SK-N-SH (cell line): Measurements from ENCODE around the gene RAB27B. TPM values are rescaled to one million over a fixed set of nuclear protein-coding genes. Genes with fewer than 3 reads are reported as not detected.

Experiments used
- CTCF ChIA-PET: fragments of 300-600, 350-600 bp; formaldehyde crosslinking; extraction: SDS; loops from one replicate; lab custom pipeline; 2021; lab: Yijun Ruan, JAX
- POLR2A ChIA-PET: fragments of 350-600 bp; sonication (Branson Sonifier 250); formaldehyde crosslinking; extraction: SDS; loops from one replicate; lab custom pipeline; 2020; ENCODE audit warnings: antibody characterized with exemption, inconsistent platforms; lab: Yijun Ruan, JAX
- DNase-seq: peaks from one replicate; pipeline ENCODE4 v3.0.0; 2012
- H2AFZ ChIP-seq: fragments of 200-600 bp; sonication (generic); 2 replicates; pipeline ENCODE4 v1.8.1; 2016; ENCODE audit warnings: antibody characterized with exemption, mild to moderate bottlenecking, low read depth
- H3F3A ChIP-seq: fragments of 200-600 bp; sonication (generic); replicated peaks from 2 replicates; pipeline ENCODE3; 2016; ENCODE audit warnings: antibody characterized with exemption, mild to moderate bottlenecking; ENCODE audit not compliant: insufficient read depth
- H3K27ac ChIP-seq, 2 experiments: fragments of 200-500 bp in 1 of 2; fragments of 200-600 bp in 1 of 2; sonication (Bioruptor generic) in 1 of 2; sonication (generic), shearing (Covaris generic) in 1 of 2; 2 replicates each; pipeline versions ENCODE4 v1.5.1 to v1.6.1; 2014 to 2016; ENCODE audit warnings: low read depth in 2 of 2, inconsistent platforms in 1 of 2, low read length in 1 of 2, mild to moderate bottlenecking in 1 of 2, mixed read lengths in 1 of 2
- H3K27me3 ChIP-seq: fragments of 200-600 bp; sonication (generic), shearing (Covaris generic); 2 replicates; pipeline ENCODE4 v1.6.1; 2016; ENCODE audit warnings: mixed run types; ENCODE audit not compliant: insufficient read depth
- H3K36me3 ChIP-seq, 2 experiments: fragments of 200-500 bp in 1 of 2; fragments of 200-600 bp in 1 of 2; sonication (Bioruptor generic) in 1 of 2; sonication (generic) in 1 of 2; replicated peaks in 1 of 2; 2 replicates each; pipeline versions ENCODE3 to v1.5.1; 2014 to 2016; ENCODE audit warnings: low read length in 1 of 2, mild to moderate bottlenecking in 1 of 2; ENCODE audit not compliant: insufficient read depth in 2 of 2, control insufficient read depth in 1 of 2
- H3K4me1 ChIP-seq, 2 experiments: fragments of 200-500 bp in 1 of 2; fragments of 200-600 bp in 1 of 2; sonication (Bioruptor generic) in 1 of 2; sonication (generic), shearing (Covaris generic) in 1 of 2; 2 replicates each; pipeline versions ENCODE4 v1.5.1 to v1.6.1; 2014 to 2016; ENCODE audit warnings: low read depth in 1 of 2, low read length in 1 of 2, mixed run types in 1 of 2; ENCODE audit not compliant: insufficient read depth in 2 of 2, control insufficient read depth in 1 of 2
- H3K4me2 ChIP-seq: fragments of 200-600 bp; sonication (generic), shearing (Covaris generic); 2 replicates; pipeline ENCODE4 v1.6.1; 2017; ENCODE audit warnings: mixed run types
- H3K4me3 ChIP-seq, 2 experiments: fragments of 200-500 bp in 1 of 2; fragments of 200-600 bp in 1 of 2; sonication (Bioruptor generic) in 1 of 2; sonication (generic), shearing (Covaris generic) in 1 of 2; 2 replicates each; pipeline versions ENCODE4 v1.5.1 to v1.8.1; 2014 to 2016; ENCODE audit warnings: low read depth in 2 of 2, inconsistent platforms in 1 of 2, low read length in 1 of 2, mild to moderate bottlenecking in 1 of 2, mixed read lengths in 1 of 2, moderate library complexity in 1 of 2
- H3K79me2 ChIP-seq: fragments of 200-600 bp; sonication (generic); 2 replicates; pipeline ENCODE4 v1.8.1; 2017; ENCODE audit warnings: mild to moderate bottlenecking; ENCODE audit not compliant: insufficient read depth
- H3K9ac ChIP-seq: fragments of 200-600 bp; sonication (generic); 2 replicates; pipeline ENCODE4 v1.6.1; 2017; ENCODE audit warnings: mixed run types
- H3K9me2 ChIP-seq: fragments of 200-600 bp; sonication (generic); 2 replicates; pipeline ENCODE4 v1.6.1; 2017; ENCODE audit warnings: mixed run types
- H3K9me3 ChIP-seq: fragments of 200-600 bp; sonication (generic); 2 replicates; pipeline ENCODE4 v1.6.1; 2017; ENCODE audit warnings: mixed run types, mild to moderate bottlenecking, moderate library complexity
- H4K20me1 ChIP-seq: fragments of 200-600 bp; sonication (generic); 2 replicates; pipeline ENCODE4 v1.6.1; 2017; ENCODE audit warnings: mild to moderate bottlenecking, mixed run types; ENCODE audit not compliant: insufficient read depth
- CHD2 ChIP-seq: fragments of 150-350 bp; IDR thresholded peaks from 2 replicates; pipeline ENCODE4 v1.6.1; 2018; ENCODE audit warnings: low read length; ENCODE audit not compliant: partially characterized antibody
- EZH2phosphoT487 ChIP-seq: fragments of 200-600 bp; sonication (generic); IDR thresholded peaks from 2 replicates; pipeline ENCODE4 v1.6.1; 2017; ENCODE audit warnings: low read depth, mixed run types, mild to moderate bottlenecking, antibody characterized with exemption, moderate library complexity, borderline replicate concordance
- FOSL2 ChIP-seq: IDR thresholded peaks from 2 replicates; pipeline ENCODE4 v1.4.0; 2012; ENCODE audit warnings: low read depth, mild to moderate bottlenecking, moderate library complexity, borderline replicate concordance
- FOXJ3 ChIP-seq: sonication (generic); formaldehyde crosslinking; IDR thresholded peaks from 2 replicates; pipeline ENCODE4 v1.5.1; 2020; ENCODE audit warnings: mild to moderate bottlenecking, missing genetic modification reagents
- FOXM1 ChIP-seq: IDR thresholded peaks from 2 replicates; pipeline ENCODE4 v1.4.0; 2012; ENCODE audit warnings: low read depth, mild to moderate bottlenecking
- JUND ChIP-seq: IDR thresholded peaks from 2 replicates; pipeline ENCODE4 v1.4.0; 2012
- MAX ChIP-seq: IDR thresholded peaks from 2 replicates; pipeline ENCODE4 v1.4.0; 2012; ENCODE audit warnings: low read depth
- MXI1 ChIP-seq: IDR thresholded peaks from 2 replicates; pipeline ENCODE4 v1.6.1; 2012; ENCODE audit warnings: mild to moderate bottlenecking, low read depth, low read length, improper control_type of control experiment
- NFIC ChIP-seq: IDR thresholded peaks from 2 replicates; pipeline ENCODE4 v1.4.0; 2012; ENCODE audit warnings: borderline replicate concordance
- NRF1 ChIP-seq: IDR thresholded peaks from 2 replicates; pipeline ENCODE4 v1.6.1; 2012; ENCODE audit warnings: low read depth, mild to moderate bottlenecking, low read length
- RCOR1 ChIP-seq: fragments of 150-350 bp; IDR thresholded peaks from 2 replicates; pipeline ENCODE4 v1.6.1; 2017; ENCODE audit warnings: antibody characterized with exemption, low read length
- SMC3 ChIP-seq: IDR thresholded peaks from 2 replicates; pipeline ENCODE4 v1.6.1; 2012; ENCODE audit warnings: low read depth, low read length, improper control_type of control experiment
- TAF1 ChIP-seq: IDR thresholded peaks from 2 replicates; pipeline ENCODE4 v1.6.1; 2012; ENCODE audit warnings: low read depth, mild to moderate bottlenecking, low read length, moderate library complexity, borderline replicate concordance
- YY1 ChIP-seq: IDR thresholded peaks from 2 replicates; pipeline ENCODE4 v1.4.0; 2012; ENCODE audit warnings: low read depth, mild to moderate bottlenecking
- ZBTB33 ChIP-seq: IDR thresholded peaks from 2 replicates; pipeline ENCODE4 v1.4.0; 2012; ENCODE audit warnings: low read depth, borderline replicate concordance
- WGBS: methylation state at CpG from one replicate; pipeline ENCODE4 v1.1.6; 2017; ENCODE audit warnings: low lambda C conversion rate; 5-methylcytosine and 5-hydroxymethylcytosine counted together
- polyA plus RNA-seq, 3 experiments: library from polyadenylated mRNA; depleted of rRNA; stranded (reverse); fragments of >200 nt; gene quantifications; 2 replicates each; pipeline ENCODE4 v1.2.3, GENCODE V29; 2012
- TF ChIP-seq, protein P1 (sequence below): IDR thresholded peaks from 2 replicates; pipeline ENCODE4 v1.6.1; 2012; ENCODE audit warnings: mild to moderate bottlenecking, low read depth, low read length, moderate library complexity
- TF ChIP-seq, protein P2 (sequence below): fragments of 150-350 bp; IDR thresholded peaks from 2 replicates; pipeline ENCODE4 v1.6.1; 2016; ENCODE audit warnings: mild to moderate bottlenecking, low read depth, low read length
- TF ChIP-seq, protein P3 (sequence below): fragments of 150-350 bp; IDR thresholded peaks from 2 replicates; pipeline ENCODE4 v1.6.1; 2017; ENCODE audit warnings: antibody characterized with exemption, low read length, low read depth, borderline replicate concordance

The RAB27B gene
- polyA plus RNA-seq, 1 of the 3 experiments (the other 2 are of a cell fraction): 0.56 TPM

DNA sequence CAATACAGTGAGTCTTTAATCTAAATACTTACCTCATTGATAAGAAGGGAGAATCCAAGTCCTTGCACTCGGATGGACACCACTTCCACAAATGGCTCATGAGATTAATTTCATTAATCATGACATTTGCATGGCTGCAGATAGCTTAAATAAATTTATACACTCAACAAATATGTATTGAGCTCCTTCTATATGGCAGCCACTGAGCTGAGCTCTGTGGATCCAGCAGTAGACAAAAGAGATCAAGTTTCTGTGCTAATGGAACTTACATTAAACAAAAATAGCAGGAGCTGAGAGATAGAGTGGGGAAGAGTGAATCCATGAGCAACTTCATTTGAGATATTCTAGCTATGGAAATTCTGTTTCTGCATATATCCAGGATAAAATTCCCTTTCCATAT, 44.4 kb downstream of the RAB27B start:
- Histone ChIP-seq H3K4me1 (peaks cover 0 to 3% of the 10 kb centered on the region in 2 experiments; a peak in 2 of 4 replicates), H3K9me2 (no peaks in the 10 kb centered on the region), H3K79me2 (no peaks in the 10 kb centered on the region), H4K20me1 (no peaks in the 10 kb centered on the region), H3K9ac (no peak overlapping the region), H3K36me3 (no peaks in the 10 kb centered on the region), H2AFZ (no peak overlapping the region), H3K4me2 (no peak overlapping the region), H3F3A (no peaks in the 10 kb centered on the region), H3K27ac (no peak overlapping the region), H3K4me3 (no peak overlapping the region), H3K27me3 (no peaks in the 10 kb centered on the region), H3K9me3 (no peaks in the 10 kb centered on the region)
- no peak for TF ChIP-seq CHD2
- TF ChIP-seq, protein P1, sequence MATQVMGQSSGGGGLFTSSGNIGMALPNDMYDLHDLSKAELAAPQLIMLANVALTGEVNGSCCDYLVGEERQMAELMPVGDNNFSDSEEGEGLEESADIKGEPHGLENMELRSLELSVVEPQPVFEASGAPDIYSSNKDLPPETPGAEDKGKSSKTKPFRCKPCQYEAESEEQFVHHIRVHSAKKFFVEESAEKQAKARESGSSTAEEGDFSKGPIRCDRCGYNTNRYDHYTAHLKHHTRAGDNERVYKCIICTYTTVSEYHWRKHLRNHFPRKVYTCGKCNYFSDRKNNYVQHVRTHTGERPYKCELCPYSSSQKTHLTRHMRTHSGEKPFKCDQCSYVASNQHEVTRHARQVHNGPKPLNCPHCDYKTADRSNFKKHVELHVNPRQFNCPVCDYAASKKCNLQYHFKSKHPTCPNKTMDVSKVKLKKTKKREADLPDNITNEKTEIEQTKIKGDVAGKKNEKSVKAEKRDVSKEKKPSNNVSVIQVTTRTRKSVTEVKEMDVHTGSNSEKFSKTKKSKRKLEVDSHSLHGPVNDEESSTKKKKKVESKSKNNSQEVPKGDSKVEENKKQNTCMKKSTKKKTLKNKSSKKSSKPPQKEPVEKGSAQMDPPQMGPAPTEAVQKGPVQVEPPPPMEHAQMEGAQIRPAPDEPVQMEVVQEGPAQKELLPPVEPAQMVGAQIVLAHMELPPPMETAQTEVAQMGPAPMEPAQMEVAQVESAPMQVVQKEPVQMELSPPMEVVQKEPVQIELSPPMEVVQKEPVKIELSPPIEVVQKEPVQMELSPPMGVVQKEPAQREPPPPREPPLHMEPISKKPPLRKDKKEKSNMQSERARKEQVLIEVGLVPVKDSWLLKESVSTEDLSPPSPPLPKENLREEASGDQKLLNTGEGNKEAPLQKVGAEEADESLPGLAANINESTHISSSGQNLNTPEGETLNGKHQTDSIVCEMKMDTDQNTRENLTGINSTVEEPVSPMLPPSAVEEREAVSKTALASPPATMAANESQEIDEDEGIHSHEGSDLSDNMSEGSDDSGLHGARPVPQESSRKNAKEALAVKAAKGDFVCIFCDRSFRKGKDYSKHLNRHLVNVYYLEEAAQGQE: no peak
- WGBS: 80% methylated on average over 1 of the region's 1 CpG
- DNase-seq: no peak
- ChIA-PET CTCF (interaction anchor here (1.2 to 1.5 kb wide), 3 partner anchors 39 to 111 kb away, joined by 3 to 4 read pairs (median 3); no protein-coding TSS in a partner anchor), POLR2A (no interaction called here)

GRCh38 chr18:54873884-54874255, 45.6 kb downstream of the RAB27B start:
- no peaks in the 10 kb centered on the region for H3K9me3 ChIP-seq
- no peaks in the 10 kb centered on the region for H3K36me3 ChIP-seq
- H3K9me2 ChIP-seq: no peaks in the 10 kb centered on the region
- H3K27ac ChIP-seq: peak overlapping the region in 1 of 2 experiments; percentile 23; a peak in 1 of 4 replicates
- no peak overlapping the region for H3K4me3 ChIP-seq
- ChIA-PET POLR2A (interaction anchor here (0.6 kb wide), 1 partner anchor 43 kb away, joined by 3 read pairs; no protein-coding TSS in a partner anchor), CTCF (interaction anchor here (1.2 kb wide), 1 partner anchor 40 kb away, joined by 3 read pairs; no protein-coding TSS in a partner anchor)
- no peaks in the 10 kb centered on the region for H3K79me2 ChIP-seq
- no peak overlapping the region for H2AFZ ChIP-seq
- no peak for DNase-seq
- H3K27me3 ChIP-seq: no peaks in the 10 kb centered on the region
- H3F3A ChIP-seq: no peaks in the 10 kb centered on the region
- TF ChIP-seq RCOR1 (no peak), FOXM1 (no peak), NFIC (no peak), MAX (no peak), YY1 (no peak), FOXJ3 (CRISPR knock-in tag) (no peak), NRF1 (no peak), MXI1 (no peak), EZH2phosphoT487 (no peak), JUND (no peak), SMC3 (no peak), FOSL2 (no peak), ZBTB33 (no peak), TAF1 (no peak)
- TF ChIP-seq, protein P2, sequence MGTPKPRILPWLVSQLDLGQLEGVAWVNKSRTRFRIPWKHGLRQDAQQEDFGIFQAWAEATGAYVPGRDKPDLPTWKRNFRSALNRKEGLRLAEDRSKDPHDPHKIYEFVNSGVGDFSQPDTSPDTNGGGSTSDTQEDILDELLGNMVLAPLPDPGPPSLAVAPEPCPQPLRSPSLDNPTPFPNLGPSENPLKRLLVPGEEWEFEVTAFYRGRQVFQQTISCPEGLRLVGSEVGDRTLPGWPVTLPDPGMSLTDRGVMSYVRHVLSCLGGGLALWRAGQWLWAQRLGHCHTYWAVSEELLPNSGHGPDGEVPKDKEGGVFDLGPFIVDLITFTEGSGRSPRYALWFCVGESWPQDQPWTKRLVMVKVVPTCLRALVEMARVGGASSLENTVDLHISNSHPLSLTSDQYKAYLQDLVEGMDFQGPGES: no peak
- TF ChIP-seq, protein P3, sequence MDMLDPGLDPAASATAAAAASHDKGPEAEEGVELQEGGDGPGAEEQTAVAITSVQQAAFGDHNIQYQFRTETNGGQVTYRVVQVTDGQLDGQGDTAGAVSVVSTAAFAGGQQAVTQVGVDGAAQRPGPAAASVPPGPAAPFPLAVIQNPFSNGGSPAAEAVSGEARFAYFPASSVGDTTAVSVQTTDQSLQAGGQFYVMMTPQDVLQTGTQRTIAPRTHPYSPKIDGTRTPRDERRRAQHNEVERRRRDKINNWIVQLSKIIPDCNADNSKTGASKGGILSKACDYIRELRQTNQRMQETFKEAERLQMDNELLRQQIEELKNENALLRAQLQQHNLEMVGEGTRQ: no peak
- TF ChIP-seq, all 33 proteins: peak for 0
- Histone ChIP-seq H4K20me1 (no peaks in the 10 kb centered on the region), H3K9ac (no peak overlapping the region), H3K4me2 (no peak overlapping the region), H3K4me1 (peaks cover 0 to 3% of the 10 kb centered on the region in 2 experiments; a peak in 2 of 4 replicates)
- 80% methylated on average over 2 of the region's 2 CpGs for whole genome bisulfite sequencing
